ENCODE measurements around the gene CASKIN2.

Gene CASKIN2

DNA sequence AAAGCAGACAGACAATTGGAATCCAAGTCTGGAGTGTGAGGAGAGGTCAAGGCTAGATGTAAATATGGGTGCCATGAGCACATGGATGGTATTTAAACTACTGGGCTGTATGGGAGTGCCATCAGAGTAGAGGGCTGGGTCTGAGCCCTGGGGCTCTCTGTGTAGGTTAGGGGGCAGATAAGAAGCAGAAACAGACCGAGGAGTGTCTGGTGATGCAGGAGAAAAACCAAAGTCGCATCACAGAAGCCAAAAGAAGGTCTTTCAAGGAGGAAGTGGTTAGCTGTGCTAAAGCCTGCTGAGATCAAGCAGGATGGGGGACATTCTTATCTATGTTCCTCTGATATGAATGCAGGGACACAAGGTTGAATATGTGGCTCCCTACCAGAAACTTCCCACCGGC lies 2.9 kb upstream of the CASKIN2 start:
- no peak for DNase-seq

- no peak for DNase-seq
These were observed 2.0 kb upstream of the CASKIN2 start for GRCh38 chr17:75517297-75517865.

DNA sequence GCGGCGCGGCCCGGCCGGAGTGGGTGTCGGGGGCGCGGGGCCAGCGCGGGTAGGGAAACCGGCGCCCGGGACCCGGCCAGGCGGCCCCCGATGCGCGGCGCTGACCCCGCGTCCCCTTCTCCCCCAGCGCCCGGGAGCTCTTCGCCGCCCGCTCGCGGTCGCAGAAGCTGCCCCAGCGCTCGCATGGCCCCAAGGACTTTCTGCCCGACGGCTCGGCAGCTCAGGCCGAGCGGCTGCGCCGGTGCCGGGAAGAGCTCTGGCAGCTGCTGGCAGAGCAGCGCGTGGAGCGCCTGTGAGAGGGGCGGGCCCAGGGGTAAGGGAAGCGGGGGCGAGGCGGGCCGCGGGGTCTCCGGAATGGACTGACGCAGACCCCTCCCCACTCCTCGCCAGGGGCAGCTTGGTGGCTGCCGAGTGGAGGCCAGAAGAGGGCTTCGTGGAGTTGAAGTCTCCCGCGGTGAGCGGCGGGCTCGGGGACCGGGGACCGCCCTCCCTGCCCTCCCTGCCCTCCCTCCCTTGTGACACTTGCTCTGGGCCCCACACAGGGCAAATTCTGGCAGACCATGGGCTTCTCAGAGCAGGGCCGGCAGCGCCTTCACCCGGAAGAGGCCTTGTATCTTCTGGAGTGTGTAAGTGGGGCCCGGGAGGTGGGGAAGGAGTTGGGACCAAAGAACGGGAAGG lies 1.4 kb upstream of the CASKIN2 start:
- DNase-seq = no peak

DNA sequence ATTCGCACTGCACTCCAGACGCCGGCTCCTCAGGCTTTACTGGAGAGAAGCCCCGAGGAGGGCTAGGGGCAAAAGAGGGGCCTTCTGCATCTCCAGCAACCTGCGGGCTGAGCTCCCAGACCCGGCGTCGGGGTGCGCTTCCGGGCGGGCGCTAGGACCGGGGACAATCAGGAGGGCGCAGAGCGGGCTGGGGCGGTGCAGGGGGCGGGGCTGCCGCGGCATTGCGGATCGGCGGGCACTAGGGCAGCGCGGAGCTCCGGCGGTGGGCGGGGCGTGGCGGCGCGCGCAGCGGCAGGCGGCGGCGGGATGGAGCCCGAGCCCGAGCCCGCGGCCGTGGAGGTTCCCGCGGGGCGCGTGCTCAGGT lies 900 bp upstream of the CASKIN2 start, which contains the start of gene TSEN54:
Gene TSEN54, plus strand, starts transcription at position 274 of the 364 bp plus-strand sequence. Its CDS starts 33 bp downstream, at position 307.
- peak; percentile 85 to 93 for DNase-seq

- DNase-seq = no peak
These were observed 330 bp downstream of the CASKIN2 start for GRCh38 chr17:75514919-75515495.

DNA sequence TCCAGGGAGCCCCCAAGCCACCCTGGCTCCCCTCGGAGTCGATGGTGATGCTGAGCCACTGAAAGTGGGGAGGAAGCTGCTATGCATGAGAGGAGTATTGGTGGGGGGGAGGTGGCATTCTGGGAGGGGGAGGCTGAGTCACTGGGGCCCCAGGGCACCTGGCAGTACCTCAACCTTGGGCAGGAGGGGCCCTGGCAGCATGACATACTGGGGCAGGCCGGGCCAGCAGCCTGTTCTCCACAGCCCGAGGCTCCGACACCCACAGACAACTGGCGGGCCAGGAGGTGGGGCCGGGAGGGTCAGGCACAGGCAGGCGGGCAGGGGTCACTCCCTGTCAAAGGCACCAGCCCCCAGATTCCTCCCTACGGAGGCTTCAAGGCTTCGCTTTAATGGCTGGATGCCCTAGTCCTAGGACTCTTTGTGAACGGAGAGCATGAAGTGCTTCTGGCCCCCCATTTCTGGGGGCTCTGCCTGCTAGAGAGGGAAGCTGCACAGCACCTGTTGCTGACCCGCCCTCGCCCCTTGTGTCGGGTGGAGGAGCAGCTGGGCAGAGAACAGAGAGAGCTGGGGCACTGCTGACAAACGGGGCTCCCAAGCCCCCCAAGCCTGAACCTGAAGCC lies 928 bp downstream of the CASKIN2 start:
- no peak for DNase-seq

- DNase-seq = no peak
These were observed 1.7 kb downstream of the CASKIN2 start for GRCh38 chr17:75513641-75514000.

- no peak for DNase-seq
These were observed 2.3 kb downstream of the CASKIN2 start for GRCh38 chr17:75512926-75513640.

GRCh38 chr17:75511610-75512575 lies 3.4 kb downstream of the CASKIN2 start:
- DNase-seq = no peak

DNA sequence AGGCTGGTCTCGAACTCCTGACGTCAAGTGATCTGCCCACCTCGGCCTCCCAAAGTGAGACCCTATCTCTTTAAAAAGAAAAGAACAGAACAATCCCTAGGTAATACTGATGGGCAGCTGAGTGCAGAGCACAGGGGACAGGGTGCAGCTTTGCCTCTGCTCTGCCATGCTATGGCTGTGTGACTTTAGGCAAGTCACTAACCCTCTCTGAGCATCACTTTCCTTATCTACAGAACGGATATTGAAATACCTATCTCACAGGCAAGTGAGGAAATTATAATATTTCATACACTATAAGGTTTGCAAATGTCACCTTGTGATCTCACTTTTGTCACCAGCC lies 4.1 kb downstream of the CASKIN2 start:
- no peak for DNase-seq

DNA sequence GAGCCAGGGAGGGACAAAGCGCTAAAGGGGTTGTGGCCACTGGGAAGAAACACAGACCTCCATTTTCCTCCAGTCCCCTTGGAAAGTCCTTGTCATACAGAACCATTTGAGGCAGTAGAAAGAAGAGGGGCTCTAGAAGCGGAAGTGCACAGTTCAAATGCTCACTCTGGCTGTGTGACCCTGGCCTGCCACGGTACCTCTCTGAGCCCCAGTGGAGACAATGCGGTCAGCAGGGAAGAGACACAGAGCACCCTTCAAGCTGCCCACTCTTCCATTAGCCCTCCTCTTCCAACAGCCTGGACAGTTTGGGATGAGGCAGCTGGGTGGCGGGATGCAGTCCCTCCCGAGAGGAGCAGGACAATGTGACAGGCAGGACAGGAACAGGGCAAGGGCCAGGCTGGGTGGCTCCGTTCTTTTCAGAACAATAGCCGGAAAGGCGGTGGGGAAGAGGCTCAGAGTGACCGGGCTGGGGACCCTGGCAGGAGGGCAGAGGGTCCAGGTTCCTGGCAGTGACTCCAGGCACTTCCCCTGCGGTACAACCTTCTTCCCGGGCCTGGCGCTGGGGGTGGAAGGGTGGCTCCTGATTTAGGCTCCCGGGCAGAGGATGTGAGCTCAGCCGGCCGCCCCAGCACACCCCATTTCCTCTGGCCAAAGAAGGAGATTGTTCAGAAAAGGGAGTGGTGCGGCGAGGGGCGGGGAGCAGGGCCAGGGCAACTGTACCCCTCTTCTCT lies 5.6 kb downstream of the CASKIN2 start:
- no peak for DNase-seq

DNA sequence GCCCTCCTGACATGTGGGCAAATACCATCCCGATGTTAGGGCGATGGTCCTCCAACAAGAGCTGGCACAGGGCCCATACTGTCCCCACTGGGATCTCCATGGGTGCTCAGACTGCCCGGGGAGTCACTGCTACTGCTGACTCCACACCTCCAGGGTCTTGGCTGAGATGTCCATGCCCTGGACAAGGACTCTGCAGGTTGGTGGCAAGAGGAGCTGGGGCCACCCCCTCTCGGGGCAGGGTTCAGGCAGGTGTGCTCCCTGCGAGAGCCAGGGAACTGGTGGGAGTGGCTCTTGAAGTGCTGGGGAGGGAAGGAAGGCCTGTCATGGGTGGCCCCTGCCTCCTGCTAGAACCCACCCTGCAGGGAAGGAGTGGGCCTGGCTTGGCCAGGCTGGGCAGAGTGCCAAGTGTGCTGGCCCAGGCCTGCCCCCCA lies 6.4 kb downstream of the CASKIN2 start:
- no peak for DNase-seq

GRCh38 chr17:75507733-75508719 lies 7.3 kb downstream of the CASKIN2 start:
- DNase-seq = no peak

GRCh38 chr17:75506888-75507287 lies 8.4 kb downstream of the CASKIN2 start:
- no peak for DNase-seq

- no peak for DNase-seq
These were observed 9.2 kb downstream of the CASKIN2 start for GRCh38 chr17:75506134-75506533.

- DNase-seq = no peak
These were observed 9.7 kb downstream of the CASKIN2 start for GRCh38 chr17:75505640-75506039.

DNA sequence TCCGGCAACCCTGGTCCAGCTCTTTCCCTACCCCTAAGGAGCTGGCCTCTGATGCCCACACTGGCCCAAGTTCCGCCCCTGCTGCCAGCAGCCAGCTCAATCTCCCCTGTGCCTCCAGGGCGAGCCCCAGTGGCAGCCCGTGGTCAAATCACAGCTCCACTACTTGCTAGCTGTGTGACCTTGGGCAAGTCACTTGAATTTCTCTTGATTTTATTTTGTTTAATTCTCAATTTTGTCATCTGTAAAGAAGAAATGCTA lies 10.3 kb downstream of the CASKIN2 start:
- DNase-seq = no peak

- DNase-seq = no peak
These were observed 10.8 kb downstream of the CASKIN2 start for GRCh38 chr17:75504347-75505151.

DNA sequence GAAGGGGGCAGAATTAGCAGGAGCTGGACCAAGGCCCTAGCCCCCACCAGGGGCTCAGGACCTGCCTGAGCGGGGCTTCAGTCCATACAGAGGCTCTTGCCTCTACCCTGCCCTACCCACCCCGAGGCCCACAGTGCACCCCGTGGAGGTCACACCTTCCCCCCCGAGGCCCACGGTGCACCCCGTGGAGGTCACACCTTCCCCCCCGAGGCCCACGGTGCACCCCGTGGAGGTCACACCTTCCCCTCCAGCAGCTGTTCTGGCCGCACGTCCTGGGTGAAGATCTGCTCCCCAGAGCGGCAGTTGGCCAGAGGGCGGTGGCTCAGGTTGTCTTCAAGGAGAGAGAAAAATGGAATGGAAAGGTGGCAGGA lies 11.4 kb downstream of the CASKIN2 start:
- no peak for DNase-seq

All from NCI-H1930 (cell line).